ENCODE data around the gene THSD4. TPM values are rescaled to one million over a fixed set of nuclear protein-coding genes. Genes with fewer than 3 reads are reported as not detected.

Gene THSD4
- total RNA-seq, 3 donors from 2014 or later: 18.3 to 46.2 (median 27.1) TPM

DNA sequence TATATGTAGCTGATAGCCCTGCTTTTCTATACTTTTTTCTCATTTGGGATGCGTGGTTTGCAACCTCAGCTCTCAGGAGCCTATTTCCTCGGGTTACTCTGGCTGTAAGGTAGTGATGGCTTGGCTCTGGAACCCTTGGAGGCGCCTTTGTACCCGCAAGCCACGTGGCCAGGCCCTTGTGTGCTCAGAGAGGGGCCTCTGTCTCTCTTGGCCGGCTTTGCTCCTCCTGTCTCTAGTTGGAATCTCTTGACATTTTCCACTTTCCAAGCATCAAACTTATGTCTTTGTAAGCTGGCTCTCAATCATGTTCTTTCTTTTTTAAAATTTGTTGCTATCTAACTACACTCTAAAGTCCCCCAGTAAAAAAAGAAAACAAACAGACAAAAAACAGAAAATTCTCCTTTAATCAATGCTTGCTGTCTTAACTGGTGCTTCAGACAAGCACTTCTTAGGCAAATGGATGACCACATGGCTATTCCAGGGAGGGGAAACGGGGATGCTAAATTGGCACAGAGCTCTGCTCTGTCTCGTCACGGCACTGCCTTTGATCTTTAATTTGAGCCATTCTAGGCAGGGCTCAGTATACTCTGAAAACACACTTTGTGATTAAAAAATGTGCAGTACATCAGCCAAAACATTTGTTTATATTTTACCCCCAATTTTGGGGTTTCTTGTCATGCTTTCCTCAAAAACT lies 514.7 kb downstream of the THSD4 start:
- Histone ChIP-seq H3K36me3 (ENCODE audit: low read depth) (no peaks in the 10 kb centered on the region), H3K9me3 (no peaks in the 10 kb centered on the region), H3K4me1 (ENCODE audit: low read depth) (no peaks in the 10 kb centered on the region), H3K4me3 (no peak overlapping the region)
- ATAC-seq (no peak), DNase-seq (no peak)
- TF ChIP-seq, protein P1, sequence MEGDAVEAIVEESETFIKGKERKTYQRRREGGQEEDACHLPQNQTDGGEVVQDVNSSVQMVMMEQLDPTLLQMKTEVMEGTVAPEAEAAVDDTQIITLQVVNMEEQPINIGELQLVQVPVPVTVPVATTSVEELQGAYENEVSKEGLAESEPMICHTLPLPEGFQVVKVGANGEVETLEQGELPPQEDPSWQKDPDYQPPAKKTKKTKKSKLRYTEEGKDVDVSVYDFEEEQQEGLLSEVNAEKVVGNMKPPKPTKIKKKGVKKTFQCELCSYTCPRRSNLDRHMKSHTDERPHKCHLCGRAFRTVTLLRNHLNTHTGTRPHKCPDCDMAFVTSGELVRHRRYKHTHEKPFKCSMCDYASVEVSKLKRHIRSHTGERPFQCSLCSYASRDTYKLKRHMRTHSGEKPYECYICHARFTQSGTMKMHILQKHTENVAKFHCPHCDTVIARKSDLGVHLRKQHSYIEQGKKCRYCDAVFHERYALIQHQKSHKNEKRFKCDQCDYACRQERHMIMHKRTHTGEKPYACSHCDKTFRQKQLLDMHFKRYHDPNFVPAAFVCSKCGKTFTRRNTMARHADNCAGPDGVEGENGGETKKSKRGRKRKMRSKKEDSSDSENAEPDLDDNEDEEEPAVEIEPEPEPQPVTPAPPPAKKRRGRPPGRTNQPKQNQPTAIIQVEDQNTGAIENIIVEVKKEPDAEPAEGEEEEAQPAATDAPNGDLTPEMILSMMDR (IDR thresholded peaks at IDR 0.05): no peak
- intact Hi-C loops (cut with DNase I, micrococcal nuclease): no loop called here

DNA sequence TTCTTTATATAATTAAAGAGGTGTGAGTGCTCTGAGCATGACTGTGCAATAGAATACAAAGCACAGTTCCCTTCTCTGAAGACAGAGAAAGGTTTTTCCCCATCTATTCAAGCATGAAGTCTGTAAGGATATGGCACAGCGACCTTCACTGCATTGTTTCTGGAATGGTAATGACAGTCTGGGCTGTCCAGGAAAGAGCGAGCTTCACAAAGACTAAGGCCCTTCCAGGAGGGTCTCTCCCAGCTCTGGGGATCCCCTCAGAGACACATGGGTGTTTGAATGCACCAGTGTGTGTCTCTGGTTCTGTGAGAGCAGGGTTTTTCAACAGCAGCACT lies 515.2 kb downstream of the THSD4 start:
- intact Hi-C loops (cut with DNase I, micrococcal nuclease): no loop called here
- Histone ChIP-seq H3K9me3 (no peaks in the 10 kb centered on the region), H3K4me1 (ENCODE audit: low read depth) (no peaks in the 10 kb centered on the region), H3K4me3 (no peak overlapping the region), H3K36me3 (ENCODE audit: low read depth) (no peaks in the 10 kb centered on the region)
- TF ChIP-seq, protein P1 (IDR thresholded peaks at IDR 0.05): no peak
- DNase-seq (no peak), ATAC-seq (no peak)

DNA sequence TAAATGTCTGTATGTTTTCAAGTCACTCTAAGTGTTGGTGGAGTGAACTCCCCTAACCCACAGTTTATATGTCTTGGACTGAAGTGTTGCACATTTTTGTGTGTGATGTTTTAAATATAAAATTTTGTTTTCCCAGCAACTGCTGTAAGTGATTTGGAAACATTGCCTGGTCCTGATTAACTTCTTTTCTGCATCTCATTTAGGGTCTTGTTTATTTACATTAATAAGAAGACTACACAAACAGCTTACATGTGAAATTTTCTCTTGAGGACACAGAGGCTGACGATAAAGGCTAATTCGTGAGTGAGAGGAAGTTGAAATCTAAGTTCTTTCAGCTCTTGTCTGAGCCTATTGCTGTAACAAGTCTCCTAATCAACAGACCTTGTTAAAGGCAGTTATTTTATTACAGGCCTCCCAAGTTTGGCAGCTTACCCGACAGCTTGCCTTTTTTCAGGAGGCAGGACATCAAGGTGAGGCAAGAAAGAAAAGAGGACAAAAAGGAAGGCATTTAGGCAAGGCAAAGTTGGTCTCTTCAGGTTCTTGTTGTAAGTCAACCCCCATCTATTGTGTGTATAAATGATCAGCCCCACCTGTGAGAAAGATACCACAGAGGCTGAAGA lies 517.4 kb downstream of the THSD4 start:
- no peak for ATAC-seq

DNA sequence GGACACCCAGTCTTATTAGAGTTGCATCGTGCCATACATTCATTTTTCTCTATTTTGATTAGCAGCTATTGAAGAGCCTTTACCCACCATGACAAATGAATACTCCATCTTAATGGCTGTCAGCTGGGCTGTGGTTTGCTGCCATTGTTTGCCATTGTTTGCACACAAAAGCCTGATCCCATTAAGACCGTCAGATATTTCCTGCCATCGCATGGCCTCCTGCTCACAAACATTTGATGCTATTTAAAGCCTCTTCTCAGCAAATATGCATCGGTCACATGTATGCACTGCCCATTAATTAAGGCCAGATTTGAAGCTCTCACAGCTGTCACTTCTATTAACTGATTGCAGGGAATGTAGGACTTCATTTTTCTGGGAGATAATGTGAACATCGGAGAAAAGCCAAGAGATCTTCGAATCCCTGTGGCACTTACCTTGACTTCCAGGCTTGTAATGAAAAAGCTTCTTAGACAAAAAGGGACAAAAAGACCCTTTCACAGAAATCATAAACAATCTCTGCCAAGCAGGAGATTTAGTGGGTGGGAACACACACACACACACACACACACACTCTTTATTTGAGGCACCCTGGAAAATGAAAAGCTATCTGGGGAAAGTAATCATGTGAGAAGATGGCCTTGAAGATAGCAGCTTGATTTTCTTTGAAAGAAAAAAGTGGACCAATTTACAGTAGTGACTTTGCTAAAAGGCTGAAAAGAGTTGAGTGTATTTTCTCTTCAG lies 519.7 kb downstream of the THSD4 start:
- Histone ChIP-seq H3K4me3 (no peak overlapping the region), H3K36me3 (ENCODE audit: low read depth) (no peaks in the 10 kb centered on the region), H3K4me1 (ENCODE audit: low read depth) (no peaks in the 10 kb centered on the region), H3K9me3 (no peaks in the 10 kb centered on the region)
- intact Hi-C loops (cut with DNase I, micrococcal nuclease): no loop called here
- TF ChIP-seq, protein P1 (IDR thresholded peaks at IDR 0.05): no peak
- ATAC-seq (no peak), DNase-seq (no peak)

More for the DNA sequence above, 517.4 kb downstream of the THSD4 start:
- TF ChIP-seq, protein P1 (IDR thresholded peaks at IDR 0.05): no peak
- Histone ChIP-seq H3K9me3 (no peaks in the 10 kb centered on the region), H3K4me3 (no peak overlapping the region), H3K4me1 (ENCODE audit: low read depth) (no peaks in the 10 kb centered on the region), H3K36me3 (ENCODE audit: low read depth) (no peaks in the 10 kb centered on the region)
- DNase-seq: no peak
- intact Hi-C loops (cut with DNase I, micrococcal nuclease): no loop called here

DNA sequence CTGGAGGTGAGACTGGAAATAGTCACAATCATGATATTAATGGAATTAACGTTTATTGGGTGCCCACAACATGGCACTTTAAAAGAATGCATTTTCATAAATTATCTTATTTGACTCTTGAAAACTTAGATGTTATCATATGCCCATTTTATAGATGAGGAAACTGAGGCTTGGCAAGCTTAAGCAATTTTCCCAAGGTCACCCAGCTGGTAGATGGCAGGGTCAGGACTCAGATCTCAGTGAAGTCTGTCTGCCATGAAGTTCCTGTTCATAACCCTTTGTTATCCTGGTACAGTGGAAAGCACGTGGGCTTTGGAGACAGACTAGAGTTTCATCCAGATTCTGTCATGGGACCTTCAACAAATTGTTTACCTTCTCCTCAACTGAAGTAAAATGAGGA lies 520.5 kb downstream of the THSD4 start:
- Histone ChIP-seq H3K36me3 (ENCODE audit: low read depth) (no peaks in the 10 kb centered on the region), H3K4me3 (no peak overlapping the region), H3K9me3 (no peaks in the 10 kb centered on the region), H3K4me1 (ENCODE audit: low read depth) (no peaks in the 10 kb centered on the region)
- intact Hi-C loops (cut with DNase I, micrococcal nuclease): no loop called here
- no peak for ATAC-seq
- no peak for DNase-seq
- TF ChIP-seq, protein P1 (IDR thresholded peaks at IDR 0.05): no peak

All from mucosa of descending colon (tissue), 3 donors.